IgD-negative memory B cell (primary cell): ENCODE measurements around the gene SZRD1. TPM values are rescaled to one million over a fixed set of nuclear protein-coding genes. Genes with fewer than 3 reads are reported as not detected.

Experiments
- H3K27ac Mint-ChIP-seq, 3 donors: one replicate each; pipeline ENCODE4 v1.8.0; 2020 to 2022; ENCODE audit warnings: mild to moderate bottlenecking in 3 of 3, mixed read lengths in 3 of 3, moderate library complexity in 1 of 3
- H3K27me3 Mint-ChIP-seq: one replicate; pipeline ENCODE4 v1.8.0; 2021; ENCODE audit warnings: mixed read lengths
- H3K36me3 Mint-ChIP-seq: one replicate; pipeline ENCODE4 v1.8.0; 2020; ENCODE audit warnings: mild to moderate bottlenecking, mixed read lengths
- H3K4me1 Mint-ChIP-seq, 3 donors: one replicate each; pipeline ENCODE4 v1.8.0; 2020 to 2022; ENCODE audit warnings: mixed read lengths in 3 of 3, mild to moderate bottlenecking in 1 of 3
- H3K4me3 Mint-ChIP-seq, 4 donors: one replicate each; pipeline ENCODE4 v1.8.0; 2020 to 2022; ENCODE audit warnings: mild to moderate bottlenecking in 4 of 4, mixed read lengths in 4 of 4, moderate library complexity in 3 of 4
- H3K9me3 Mint-ChIP-seq, 3 donors: one replicate each; pipeline ENCODE4 v1.8.0; 2020 to 2021; ENCODE audit warnings: mixed read lengths in 3 of 3, mild to moderate bottlenecking in 1 of 3
- polyA plus RNA-seq: library from polyadenylated mRNA; unstranded; fragments of 300-500 nt; fragmentation: Illumina TruSeq; gene quantifications from one replicate; pipeline ENCODE4 v1.2.3, GENCODE V29; 2021

The SZRD1 gene
- polyA plus RNA-seq, 1 donor from 2014 or later = 53.4 TPM

DNA sequence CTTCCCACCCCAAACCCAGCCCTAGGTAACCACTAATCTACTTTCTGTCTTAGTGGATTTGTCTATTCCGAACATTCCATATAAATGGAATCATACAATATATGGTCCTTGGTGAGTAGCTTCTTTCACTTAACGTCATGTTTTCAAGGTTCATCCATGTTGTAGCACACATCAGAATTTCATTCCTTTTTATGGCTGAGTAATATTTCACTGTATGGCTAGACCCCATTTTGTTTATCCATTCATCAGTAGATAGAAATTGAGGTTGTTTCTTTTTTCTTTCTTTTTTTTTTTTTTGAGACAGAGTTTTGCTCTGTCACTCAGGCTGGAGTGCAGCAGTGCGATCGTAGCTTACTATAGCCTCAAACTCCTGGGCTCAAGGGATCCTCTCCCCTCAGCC lies 67.0 kb downstream of the SZRD1 start:
- Mint-ChIP-seq H3K4me3 (no peak overlapping the region), H3K27me3 (no peaks in the 10 kb centered on the region), H3K36me3 (no peaks in the 10 kb centered on the region), H3K27ac (no peak overlapping the region), H3K4me1 (peaks cover 15 to 25% (median 15%) of the 10 kb centered on the region in 3 donors), H3K9me3 (no peaks in the 10 kb centered on the region)

DNA sequence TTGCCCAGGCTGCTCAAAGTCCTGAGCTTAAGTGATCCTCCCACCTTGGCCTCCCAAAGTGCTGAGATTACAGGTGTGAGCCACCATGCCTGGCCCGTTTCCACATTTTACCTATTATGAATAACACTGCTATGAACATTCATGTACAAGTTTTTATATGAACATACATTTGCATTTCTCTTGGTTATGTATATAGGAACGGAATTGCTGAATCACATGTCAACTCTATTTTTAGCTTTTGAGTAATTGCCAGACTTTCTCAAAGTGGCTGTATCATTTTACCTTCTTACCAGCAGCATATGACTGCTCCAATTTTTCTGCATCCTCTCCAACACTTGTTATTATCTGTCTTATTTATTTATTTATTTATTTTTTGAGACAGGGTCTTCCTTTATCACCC lies 67.5 kb downstream of the SZRD1 start:
- H3K4me1 Mint-ChIP-seq = peaks cover 15 to 25% (median 15%) of the 10 kb centered on the region in 3 donors
- H3K27ac Mint-ChIP-seq = no peak overlapping the region
- no peaks in the 10 kb centered on the region for H3K36me3 Mint-ChIP-seq
- no peak overlapping the region for H3K4me3 Mint-ChIP-seq
- no peaks in the 10 kb centered on the region for H3K27me3 Mint-ChIP-seq
- no peaks in the 10 kb centered on the region for H3K9me3 Mint-ChIP-seq

DNA sequence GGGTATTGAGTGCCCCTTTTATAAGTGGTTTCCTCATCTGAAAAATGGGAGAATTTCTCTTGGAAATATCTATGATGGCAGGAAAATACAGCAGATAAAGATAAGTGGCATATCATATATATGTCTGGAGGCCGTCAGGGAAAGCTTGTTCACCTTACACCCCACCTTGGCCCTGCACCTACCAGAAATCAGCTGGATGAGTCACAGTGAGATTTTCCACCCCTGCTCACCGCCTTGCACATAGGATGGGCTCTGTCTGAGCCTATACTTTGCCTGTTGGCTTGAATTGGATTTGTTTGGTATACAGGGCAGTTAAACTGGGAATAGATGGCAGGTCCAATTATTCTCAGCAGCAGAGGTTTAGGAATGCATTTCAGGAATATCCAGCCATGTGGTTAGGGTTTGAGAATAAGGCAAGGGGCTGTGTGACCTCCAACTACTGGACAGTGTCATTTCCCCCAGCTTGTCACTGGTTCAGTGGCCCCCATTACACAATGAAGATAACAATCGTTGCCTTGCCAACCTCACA lies 70.0 kb downstream of the SZRD1 start, which contains the start of gene SPATA21:
TSS of gene SPATA21 (minus strand) at position 479 of the 529 bp plus-strand sequence. CDS start 6,053 bp downstream, outside the sequence.
- Mint-ChIP-seq H3K9me3 (no peaks in the 10 kb centered on the region), H3K27ac (no peak within 1 kb of the TSS), H3K27me3 (no peaks in the 10 kb centered on the region), H3K4me1 (peaks cover 28 to 39% (median 29%) of the 10 kb centered on the region in 3 donors), H3K36me3 (no peaks in the 10 kb centered on the region), H3K4me3 (peak within 1 kb of the TSS in 1 of 4 donors; percentile 38)

DNA sequence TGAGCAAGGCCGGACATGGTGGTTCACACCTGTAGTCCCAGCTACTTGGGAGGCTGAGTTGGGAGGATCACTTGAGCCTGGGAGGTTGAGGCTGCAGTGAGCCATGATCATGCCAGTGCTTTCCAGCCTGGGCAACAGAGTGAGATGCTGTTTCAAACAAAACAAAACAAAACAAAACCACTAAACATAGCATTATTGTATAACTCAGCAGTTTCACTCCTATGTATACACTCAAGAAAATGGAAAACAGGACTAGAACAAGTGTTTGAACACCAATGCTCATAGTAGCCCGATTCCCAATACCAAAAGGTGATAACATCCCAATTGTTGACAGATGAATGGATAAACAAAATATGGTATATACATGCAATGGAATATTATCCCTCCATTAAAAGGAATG lies 71.5 kb downstream of the SZRD1 start:
- H3K27me3 Mint-ChIP-seq = no peaks in the 10 kb centered on the region
- peak overlapping the region in 1 of 3 donors; percentile 33 for H3K27ac Mint-ChIP-seq
- H3K36me3 Mint-ChIP-seq = no peaks in the 10 kb centered on the region
- H3K4me1 Mint-ChIP-seq = peaks cover 24 to 32% (median 25%) of the 10 kb centered on the region in 3 donors
- H3K4me3 Mint-ChIP-seq = peak overlapping the region in 1 of 4 donors; percentile 61
- H3K9me3 Mint-ChIP-seq = no peaks in the 10 kb centered on the region

DNA sequence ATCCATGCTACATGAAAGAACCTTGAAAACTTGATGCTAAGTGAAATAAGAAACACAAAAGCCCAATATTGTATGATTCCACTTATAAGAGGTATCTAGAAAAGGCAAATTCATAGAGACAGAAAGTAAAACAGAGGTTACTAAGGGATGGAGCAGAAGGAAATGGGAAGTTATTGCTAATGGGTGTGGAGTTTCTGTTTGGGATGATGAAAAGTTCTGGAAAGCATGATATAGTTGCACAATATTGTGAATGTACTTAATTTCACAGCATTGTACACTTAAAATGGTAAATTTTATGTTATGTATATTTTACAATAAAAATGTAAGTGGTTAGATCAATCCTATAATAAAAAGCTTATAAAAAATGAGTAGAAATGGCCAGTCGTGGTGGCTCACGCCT lies 71.9 kb downstream of the SZRD1 start:
- H3K9me3 Mint-ChIP-seq = no peaks in the 10 kb centered on the region
- peak overlapping the region in 2 of 3 donors; percentile 5 to 33 for H3K27ac Mint-ChIP-seq
- peaks cover 22 to 28% (median 24%) of the 10 kb centered on the region in 3 donors for H3K4me1 Mint-ChIP-seq
- no peaks in the 10 kb centered on the region for H3K36me3 Mint-ChIP-seq
- peak overlapping the region in 2 of 4 donors; percentile 39 to 61 for H3K4me3 Mint-ChIP-seq
- no peaks in the 10 kb centered on the region for H3K27me3 Mint-ChIP-seq

DNA sequence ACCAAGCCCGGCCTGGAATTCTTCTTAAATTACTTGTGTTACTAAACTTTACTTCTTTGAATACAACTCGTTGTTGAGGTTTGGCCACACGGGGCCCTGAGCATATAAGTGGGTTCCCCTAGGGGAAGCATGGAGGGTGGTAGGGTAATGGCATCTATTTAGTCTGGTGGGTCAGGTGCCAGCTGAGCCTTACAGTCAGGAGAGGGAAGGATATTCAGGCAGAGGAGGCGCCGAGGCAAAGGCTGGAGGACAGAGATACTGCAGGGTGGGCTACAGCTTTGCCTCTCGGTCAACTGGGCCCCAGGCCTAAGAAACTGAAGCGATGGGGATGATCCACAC lies 73.1 kb downstream of the SZRD1 start:
- Mint-ChIP-seq H3K36me3 (no peaks in the 10 kb centered on the region), H3K4me3 (peak overlapping the region; percentile 92 to 100 (median 98)), H3K27ac (peak overlapping the region; percentile 97 to 98 (median 97)), H3K27me3 (no peaks in the 10 kb centered on the region), H3K4me1 (peaks cover 25 to 32% (median 27%) of the 10 kb centered on the region in 3 donors), H3K9me3 (no peaks in the 10 kb centered on the region)

DNA sequence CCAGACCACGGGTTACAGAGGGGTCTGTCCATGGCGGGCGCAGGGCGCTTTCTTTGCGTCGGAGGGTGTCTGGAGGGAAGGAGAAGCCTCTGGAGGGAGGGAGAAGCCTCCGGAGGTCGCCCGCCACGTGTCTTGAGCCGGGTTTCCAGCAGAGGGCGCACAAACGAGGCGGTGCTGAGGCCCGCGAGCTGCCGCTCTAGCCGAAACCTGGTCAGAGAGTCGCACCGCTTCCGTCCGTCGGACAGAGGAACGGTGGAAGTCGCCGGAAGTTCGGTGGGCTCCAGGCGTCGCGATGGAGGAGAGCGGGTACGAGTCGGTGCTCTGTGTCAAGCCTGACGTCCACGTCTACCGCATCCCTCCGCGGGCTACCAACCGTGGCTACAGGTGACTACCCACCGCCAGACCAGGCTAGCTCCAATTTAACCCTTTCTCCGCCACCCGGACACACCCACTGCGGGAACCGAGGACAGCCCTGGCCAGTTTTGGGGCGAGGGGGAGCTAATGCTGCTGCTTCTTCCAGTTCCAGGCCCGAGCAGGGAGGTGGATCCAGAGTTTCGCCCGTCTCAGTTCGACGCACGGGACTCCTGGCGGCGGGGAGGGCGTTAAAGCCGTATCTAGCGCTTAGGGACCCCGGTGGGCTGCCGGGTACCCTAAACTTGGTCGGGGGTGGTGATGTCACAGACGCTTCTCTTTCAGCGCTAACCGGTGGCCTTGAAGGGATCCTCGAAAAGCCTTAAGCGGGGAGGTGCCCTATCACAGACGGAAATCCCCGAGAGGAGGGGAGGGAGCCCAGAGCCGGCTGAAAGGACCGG lies 73.6 kb downstream of the SZRD1 start, which contains the start of gene NECAP2:
TSS of gene NECAP2 (plus strand) at position 255 of the 812 bp plus-strand sequence. CDS start at position 293, 38 bp downstream.
- no peaks in the 10 kb centered on the region for H3K27me3 Mint-ChIP-seq
- peak within 1 kb of the TSS; percentile 97 to 98 (median 97) for H3K27ac Mint-ChIP-seq
- H3K36me3 Mint-ChIP-seq = no peaks in the 10 kb centered on the region
- H3K9me3 Mint-ChIP-seq = no peaks in the 10 kb centered on the region
- peak within 1 kb of the TSS; percentile 92 to 100 (median 98) for H3K4me3 Mint-ChIP-seq
- peaks cover 25 to 32% (median 29%) of the 10 kb centered on the region in 3 donors for H3K4me1 Mint-ChIP-seq

DNA sequence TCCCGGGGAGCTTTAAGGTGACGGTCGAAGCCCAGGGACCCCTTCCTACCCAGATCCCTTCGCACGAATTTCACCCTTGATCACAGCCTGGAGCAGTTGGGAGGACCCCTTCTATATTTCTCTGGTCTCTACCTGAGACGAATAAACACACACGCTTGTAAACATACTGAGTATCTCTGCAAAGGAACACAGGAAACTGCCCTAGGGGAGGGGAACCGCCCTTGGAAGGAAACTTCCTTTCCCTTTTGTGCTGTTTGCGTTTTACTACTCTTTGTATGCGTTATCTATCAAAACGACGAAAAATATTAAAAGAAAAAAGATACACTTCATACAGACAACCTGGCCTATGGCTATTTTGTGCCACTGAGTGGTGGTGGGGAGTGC lies 74.2 kb downstream of the SZRD1 start:
- Mint-ChIP-seq H3K27me3 (no peaks in the 10 kb centered on the region), H3K4me1 (peaks cover 25 to 32% (median 29%) of the 10 kb centered on the region in 3 donors), H3K36me3 (no peaks in the 10 kb centered on the region), H3K9me3 (no peaks in the 10 kb centered on the region), H3K4me3 (peak overlapping the region; percentile 92 to 100 (median 98)), H3K27ac (peak overlapping the region; percentile 97 to 98 (median 97))

DNA sequence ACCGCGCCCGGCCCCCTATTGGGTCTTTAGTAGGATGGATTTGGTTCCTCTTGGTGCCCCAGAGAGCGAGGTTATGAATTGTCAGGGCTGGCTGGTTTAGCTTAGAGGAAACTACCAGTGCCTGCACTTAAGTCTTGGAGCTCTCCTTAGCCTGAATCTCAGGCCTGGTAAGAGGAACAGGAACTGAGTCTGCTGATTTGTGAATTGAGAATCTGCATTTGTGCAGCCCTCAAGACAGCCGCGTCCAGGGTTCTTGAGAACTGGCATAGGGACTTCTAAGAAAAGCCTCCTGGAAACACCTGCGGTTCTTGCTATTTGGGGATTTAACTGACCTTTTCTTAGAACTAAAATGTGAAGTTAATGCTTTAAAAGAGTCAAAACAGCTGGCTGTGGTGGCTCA lies 75.2 kb downstream of the SZRD1 start:
- Mint-ChIP-seq H3K4me1 (peaks cover 26 to 32% (median 29%) of the 10 kb centered on the region in 3 donors), H3K27me3 (no peaks in the 10 kb centered on the region), H3K4me3 (peak overlapping the region; percentile 76 to 100 (median 95)), H3K9me3 (no peaks in the 10 kb centered on the region), H3K36me3 (no peaks in the 10 kb centered on the region), H3K27ac (peak overlapping the region; percentile 97 to 98 (median 97))

DNA sequence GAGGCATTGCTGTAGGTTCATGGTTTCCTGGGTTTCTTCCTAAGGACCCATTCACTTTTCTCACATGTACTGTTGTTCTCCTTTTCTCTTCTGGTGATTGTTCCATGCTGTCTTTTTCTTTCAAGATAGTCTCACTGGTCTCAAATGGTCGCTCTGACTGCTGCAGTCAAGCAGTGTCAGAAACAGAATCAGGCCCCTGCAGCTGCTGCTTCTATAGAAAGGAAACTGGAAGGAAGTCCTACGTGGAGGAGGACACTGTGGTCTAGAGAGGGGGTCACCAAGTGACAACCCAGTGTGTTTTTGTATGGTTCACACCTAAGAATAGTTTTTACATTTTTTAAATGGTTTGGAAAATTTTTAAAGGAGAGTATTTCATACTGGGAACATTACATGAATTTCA lies 75.9 kb downstream of the SZRD1 start:
- Mint-ChIP-seq H3K27me3 (no peaks in the 10 kb centered on the region), H3K4me1 (peaks cover 28 to 32% (median 29%) of the 10 kb centered on the region in 3 donors)

DNA sequence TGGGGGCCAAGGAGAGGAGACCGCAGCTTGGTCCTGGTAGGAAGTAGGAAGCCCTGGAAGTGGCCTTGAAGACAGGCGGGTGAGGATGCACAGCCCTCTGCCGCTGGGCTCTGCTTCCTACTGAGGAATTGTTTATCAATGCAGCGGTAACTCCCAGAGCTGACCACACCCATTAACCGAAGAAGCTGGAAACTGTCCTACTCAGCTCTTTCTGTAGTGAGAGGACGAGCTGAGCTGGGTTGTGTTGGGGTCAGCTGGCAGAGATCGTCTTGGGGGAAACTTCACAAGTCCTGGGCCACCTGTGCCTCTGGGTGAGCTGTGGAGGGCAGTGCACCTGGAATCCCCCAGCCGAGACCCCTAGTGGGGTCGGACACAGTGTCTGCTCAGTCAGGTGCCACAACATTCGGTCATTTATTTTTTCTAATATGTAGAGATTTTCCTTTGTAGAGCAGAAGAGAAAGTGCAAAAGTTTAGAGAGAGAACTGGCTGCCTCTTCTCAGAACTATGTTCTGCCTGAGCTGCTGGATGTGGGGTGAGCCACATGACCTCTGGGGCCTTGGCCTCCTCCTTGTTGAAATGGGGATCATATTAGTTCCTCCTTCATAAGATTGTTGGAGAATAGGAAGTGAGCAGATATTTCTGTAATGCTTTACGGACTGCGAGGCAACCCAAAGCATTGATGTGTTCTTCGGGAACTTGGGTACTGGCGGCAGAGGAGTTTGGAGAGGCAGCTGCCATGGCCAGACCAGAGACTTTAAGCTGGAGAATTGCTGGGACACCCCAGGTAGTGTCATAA lies 77.1 kb downstream of the SZRD1 start:
- Mint-ChIP-seq H3K27me3 (no peaks in the 10 kb centered on the region), H3K36me3 (no peaks in the 10 kb centered on the region), H3K4me3 (peak overlapping the region in 1 of 4 donors; percentile 35), H3K27ac (peak overlapping the region in 2 of 3 donors; percentile 3 to 91), H3K9me3 (no peaks in the 10 kb centered on the region), H3K4me1 (peaks cover 29 to 32% (median 29%) of the 10 kb centered on the region in 3 donors)

More for the DNA sequence above, 75.9 kb downstream of the SZRD1 start:
- H3K9me3 Mint-ChIP-seq = no peaks in the 10 kb centered on the region
- H3K4me3 Mint-ChIP-seq = peak overlapping the region in 3 of 4 donors; percentile 18 to 100 (median 76)
- peak overlapping the region in 1 of 3 donors; percentile 97 for H3K27ac Mint-ChIP-seq
- H3K36me3 Mint-ChIP-seq = no peaks in the 10 kb centered on the region

DNA sequence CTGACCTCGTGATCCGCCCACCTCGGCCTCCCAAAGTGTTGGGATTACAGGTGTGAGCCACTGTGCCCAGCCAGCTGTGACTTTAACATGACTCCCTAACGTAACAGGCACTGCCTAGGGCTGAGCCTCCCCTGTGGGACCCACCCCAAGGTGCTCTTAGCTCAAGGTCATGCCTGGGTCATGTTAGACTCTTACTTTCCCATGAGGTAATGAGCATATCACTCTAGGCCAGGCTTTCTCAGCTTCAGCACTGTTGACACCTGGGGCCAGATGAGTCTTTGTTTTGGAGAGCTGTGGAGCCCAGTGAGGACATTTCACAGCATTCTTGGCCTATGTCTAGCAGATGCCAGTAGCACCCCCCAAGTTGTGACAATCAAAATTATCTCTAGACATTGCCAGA lies 78.0 kb downstream of the SZRD1 start:
- peaks cover 28 to 35% (median 30%) of the 10 kb centered on the region in 3 donors for H3K4me1 Mint-ChIP-seq
- H3K4me3 Mint-ChIP-seq = no peak overlapping the region
- no peaks in the 10 kb centered on the region for H3K27me3 Mint-ChIP-seq
- H3K27ac Mint-ChIP-seq = peak overlapping the region in 1 of 3 donors; percentile 91
- H3K9me3 Mint-ChIP-seq = no peaks in the 10 kb centered on the region
- no peaks in the 10 kb centered on the region for H3K36me3 Mint-ChIP-seq

DNA sequence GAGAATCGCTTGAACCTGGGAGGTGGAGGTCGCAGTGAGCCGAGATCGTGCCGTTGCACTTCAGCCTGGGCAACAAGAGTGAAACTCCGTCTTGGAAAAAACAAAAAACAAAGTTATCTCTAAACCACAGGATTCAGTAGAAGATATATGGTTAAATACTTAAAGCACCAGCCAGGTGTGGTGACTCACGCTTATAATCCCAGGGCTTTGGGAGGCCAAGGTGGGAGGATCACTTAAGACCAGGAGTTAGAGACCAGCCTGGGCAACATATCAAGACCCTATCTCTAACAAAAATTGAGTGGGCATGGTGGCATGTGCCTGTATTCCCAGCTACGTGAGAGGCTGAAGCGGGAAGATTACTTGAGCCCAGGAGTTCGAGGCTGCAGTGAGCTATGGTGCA lies 79.1 kb downstream of the SZRD1 start:
- peaks cover 25 to 35% (median 25%) of the 10 kb centered on the region in 3 donors for H3K4me1 Mint-ChIP-seq
- H3K27ac Mint-ChIP-seq = no peak overlapping the region
- H3K4me3 Mint-ChIP-seq = no peak overlapping the region
- no peaks in the 10 kb centered on the region for H3K27me3 Mint-ChIP-seq
- H3K36me3 Mint-ChIP-seq = peaks cover 2% of the 10 kb centered on the region
- H3K9me3 Mint-ChIP-seq = no peaks in the 10 kb centered on the region

DNA sequence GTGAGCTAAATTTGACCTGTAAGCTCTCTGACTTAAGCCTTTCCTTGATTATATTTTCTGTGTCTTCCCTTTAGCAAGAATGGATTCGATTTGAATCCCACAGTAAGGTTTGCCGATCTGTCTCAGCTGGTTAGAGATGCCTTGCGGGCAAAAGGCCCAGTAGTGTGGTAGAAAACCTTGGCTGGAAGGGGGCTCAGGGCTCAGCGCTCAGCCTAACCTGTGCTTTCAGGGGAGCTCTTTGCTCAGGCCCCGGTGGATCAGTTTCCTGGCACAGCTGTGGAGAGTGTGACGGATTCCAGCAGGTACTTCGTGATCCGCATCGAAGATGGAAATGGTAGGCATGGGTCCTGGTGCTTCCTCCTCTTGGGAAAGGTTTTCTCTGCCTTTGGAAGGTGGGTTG lies 80.6 kb downstream of the SZRD1 start:
- Mint-ChIP-seq H3K4me3 (peak overlapping the region in 1 of 4 donors; percentile 16), H3K36me3 (peaks cover 2% of the 10 kb centered on the region), H3K27ac (peak overlapping the region in 2 of 3 donors; percentile 63 to 86), H3K4me1 (peaks cover 17 to 34% (median 21%) of the 10 kb centered on the region in 3 donors), H3K9me3 (no peaks in the 10 kb centered on the region), H3K27me3 (no peaks in the 10 kb centered on the region)
